ENCODE measurements around the gene CCDC169. TPM values are rescaled to one million over a fixed set of nuclear protein-coding genes. Genes with fewer than 3 reads are reported as not detected.
A peak's percentile ranks its signal among the peaks of the same experiment; 100 is the strongest.
"Not testable (repeated sequence)": the region's sequence is repeated elsewhere in the genome, so short reads cannot be mapped to it uniquely, and the experiment has no call there.

Gene CCDC169
- total RNA-seq, 3 donors from 2014 or later (not counting 1 experiment from before 2014, with no cell fraction given): not detected

DNA sequence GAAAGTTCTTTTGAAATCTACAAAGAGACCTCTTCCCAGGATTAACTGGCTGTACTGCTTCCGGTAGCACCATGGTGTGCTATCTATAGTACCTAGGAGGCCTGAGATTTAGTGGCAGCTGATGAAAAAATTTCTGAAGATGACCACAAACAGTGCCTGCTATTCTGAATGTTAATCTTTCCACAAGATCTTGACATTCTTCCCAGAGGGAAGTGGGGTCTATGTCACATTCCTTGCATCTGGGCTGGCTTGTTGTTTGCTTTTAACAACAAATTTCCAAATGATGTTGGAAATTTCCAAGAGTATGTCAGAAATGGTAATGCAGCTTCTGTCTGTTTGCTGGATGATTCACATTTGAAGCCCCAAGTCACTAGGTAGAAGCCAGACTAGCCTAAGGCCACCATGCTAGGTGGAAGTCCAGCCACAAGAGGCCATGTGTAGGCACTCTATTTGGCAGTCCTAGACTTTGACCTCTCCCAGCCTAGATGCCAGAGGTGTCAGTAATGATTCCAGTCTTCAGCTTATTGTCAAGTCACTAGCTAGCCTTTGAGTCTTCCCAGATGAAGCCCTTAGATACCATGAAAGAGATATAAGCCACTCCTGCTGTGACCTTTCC, 26.4 kb upstream of the CCDC169 start:
- TF ChIP-seq, protein P1, sequence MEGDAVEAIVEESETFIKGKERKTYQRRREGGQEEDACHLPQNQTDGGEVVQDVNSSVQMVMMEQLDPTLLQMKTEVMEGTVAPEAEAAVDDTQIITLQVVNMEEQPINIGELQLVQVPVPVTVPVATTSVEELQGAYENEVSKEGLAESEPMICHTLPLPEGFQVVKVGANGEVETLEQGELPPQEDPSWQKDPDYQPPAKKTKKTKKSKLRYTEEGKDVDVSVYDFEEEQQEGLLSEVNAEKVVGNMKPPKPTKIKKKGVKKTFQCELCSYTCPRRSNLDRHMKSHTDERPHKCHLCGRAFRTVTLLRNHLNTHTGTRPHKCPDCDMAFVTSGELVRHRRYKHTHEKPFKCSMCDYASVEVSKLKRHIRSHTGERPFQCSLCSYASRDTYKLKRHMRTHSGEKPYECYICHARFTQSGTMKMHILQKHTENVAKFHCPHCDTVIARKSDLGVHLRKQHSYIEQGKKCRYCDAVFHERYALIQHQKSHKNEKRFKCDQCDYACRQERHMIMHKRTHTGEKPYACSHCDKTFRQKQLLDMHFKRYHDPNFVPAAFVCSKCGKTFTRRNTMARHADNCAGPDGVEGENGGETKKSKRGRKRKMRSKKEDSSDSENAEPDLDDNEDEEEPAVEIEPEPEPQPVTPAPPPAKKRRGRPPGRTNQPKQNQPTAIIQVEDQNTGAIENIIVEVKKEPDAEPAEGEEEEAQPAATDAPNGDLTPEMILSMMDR (IDR thresholded peaks at IDR 0.05): no peak
- H3K27ac ChIP-seq (ENCODE audit: low read length): no peak overlapping the region
- H3K27ac Mint-ChIP-seq: no peak overlapping the region
- no peaks in the 10 kb centered on the region for H3K9me3 Mint-ChIP-seq
- H3K4me3 ChIP-seq (ENCODE audit: low read length): no peak overlapping the region
- H3K4me1 ChIP-seq (ENCODE audit: control insufficient read depth, insufficient read depth, low read length): no peaks in the 10 kb centered on the region
- H3K27me3 Mint-ChIP-seq (ENCODE audit: low read depth in 2 of 2): no peaks in the 10 kb centered on the region
- H3K4me3 Mint-ChIP-seq: no peak overlapping the region
- intact Hi-C loops (cut with micrococcal nuclease): no loop called here
- H3K27me3 ChIP-seq (ENCODE audit: control insufficient read depth, insufficient read depth, low read length): no peaks in the 10 kb centered on the region
- peaks cover 27% of the 10 kb centered on the region for H3K36me3 Mint-ChIP-seq
- 100% methylated on average over 1 of the region's 1 CpG for WGBS (ENCODE audit: insufficient coverage)
- peaks cover 24% of the 10 kb centered on the region for H3K36me3 ChIP-seq (ENCODE audit: control insufficient read depth, insufficient read depth, low read length)
- no peak for DNase-seq
- H3K9me3 ChIP-seq (ENCODE audit: control insufficient read depth, insufficient read depth, low read length): no peaks in the 10 kb centered on the region
- H3K4me1 Mint-ChIP-seq: peaks cover 36 to 44% of the 10 kb centered on the region in 2 donors
- no peak for ATAC-seq

DNA sequence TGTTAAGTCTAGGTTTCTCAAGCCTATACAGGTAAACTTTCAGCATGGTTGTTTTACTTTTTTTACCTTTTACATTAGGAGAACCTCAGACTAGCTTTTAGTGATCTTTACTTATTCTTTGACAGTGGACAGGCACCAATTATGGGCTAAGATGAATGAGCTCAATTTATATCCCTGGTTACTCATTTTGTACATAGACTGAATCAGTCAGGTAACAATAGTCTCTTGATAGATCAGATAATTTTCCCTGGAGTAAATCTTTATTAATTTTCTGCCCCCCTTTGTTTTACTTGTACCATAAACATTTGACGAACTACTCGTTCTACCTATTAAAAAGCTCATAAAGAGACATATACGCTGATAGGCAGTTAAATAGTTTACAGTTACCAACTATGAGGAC, 25.8 kb upstream of the CCDC169 start:
- no peak overlapping the region for H3K27ac Mint-ChIP-seq
- no peaks in the 10 kb centered on the region for H3K9me3 ChIP-seq (ENCODE audit: control insufficient read depth, insufficient read depth, low read length)
- H3K4me1 ChIP-seq (ENCODE audit: control insufficient read depth, insufficient read depth, low read length): no peaks in the 10 kb centered on the region
- peaks cover 22% of the 10 kb centered on the region for H3K36me3 Mint-ChIP-seq
- H3K27me3 Mint-ChIP-seq (ENCODE audit: low read depth in 2 of 2): no peaks in the 10 kb centered on the region
- intact Hi-C loops (cut with micrococcal nuclease): no loop called here
- H3K27ac ChIP-seq (ENCODE audit: low read length): no peak overlapping the region
- TF ChIP-seq, protein P1 (IDR thresholded peaks at IDR 0.05): no peak
- DNase-seq (no peak), ATAC-seq (no peak)
- H3K9me3 Mint-ChIP-seq: no peaks in the 10 kb centered on the region
- H3K4me3 Mint-ChIP-seq: no peak overlapping the region
- H3K36me3 ChIP-seq (ENCODE audit: control insufficient read depth, insufficient read depth, low read length): peaks cover 21% of the 10 kb centered on the region
- H3K4me3 ChIP-seq (ENCODE audit: low read length): no peak overlapping the region
- WGBS (ENCODE audit: insufficient coverage): no CpG with 5 or more reads among the region's 3 CpGs
- H3K4me1 Mint-ChIP-seq: peaks cover 31 to 44% of the 10 kb centered on the region in 2 donors
- no peaks in the 10 kb centered on the region for H3K27me3 ChIP-seq (ENCODE audit: control insufficient read depth, insufficient read depth, low read length)

DNA sequence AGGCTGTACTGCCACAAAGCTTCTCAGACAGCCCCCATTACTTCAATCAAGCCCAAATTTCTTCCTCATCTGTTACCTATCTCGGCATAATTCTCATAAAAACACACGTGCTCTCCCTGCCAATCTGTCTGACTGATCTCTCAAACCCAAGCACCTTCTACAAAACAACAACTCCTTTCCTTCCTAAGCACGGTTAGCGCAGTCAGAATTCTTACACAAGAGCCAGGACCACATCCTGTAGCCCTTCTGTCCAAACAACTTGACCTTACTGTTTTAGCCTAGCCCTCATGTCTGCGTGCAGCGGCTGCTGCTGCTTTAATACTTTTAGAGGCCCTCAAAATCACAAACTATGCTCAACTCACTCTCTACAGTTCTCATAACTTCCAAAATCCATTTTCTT, 22.2 kb upstream of the CCDC169 start:
- 41% methylated on average over 6 of the region's 6 CpGs for WGBS (ENCODE audit: insufficient coverage)
- H3K4me1 ChIP-seq (ENCODE audit: control insufficient read depth, insufficient read depth, low read length); DNase-seq; H3K27me3 Mint-ChIP-seq (ENCODE audit: low read depth in 2 of 2); H3K27me3 ChIP-seq (ENCODE audit: control insufficient read depth, insufficient read depth, low read length); H3K9me3 ChIP-seq (ENCODE audit: control insufficient read depth, insufficient read depth, low read length); H3K9me3 Mint-ChIP-seq; intact Hi-C loops (cut with micrococcal nuclease); H3K4me3 ChIP-seq (ENCODE audit: low read length); H3K36me3 ChIP-seq (ENCODE audit: control insufficient read depth, insufficient read depth, low read length); ATAC-seq; H3K27ac ChIP-seq (ENCODE audit: low read length): not testable (repeated sequence)
- peak overlapping the region; percentile 51 for H3K4me3 Mint-ChIP-seq
- H3K36me3 Mint-ChIP-seq: peaks cover 20% of the 10 kb centered on the region
- peak overlapping the region; percentile 54 to 75 for H3K27ac Mint-ChIP-seq
- peaks cover 37 to 41% of the 10 kb centered on the region in 2 donors for H3K4me1 Mint-ChIP-seq

DNA sequence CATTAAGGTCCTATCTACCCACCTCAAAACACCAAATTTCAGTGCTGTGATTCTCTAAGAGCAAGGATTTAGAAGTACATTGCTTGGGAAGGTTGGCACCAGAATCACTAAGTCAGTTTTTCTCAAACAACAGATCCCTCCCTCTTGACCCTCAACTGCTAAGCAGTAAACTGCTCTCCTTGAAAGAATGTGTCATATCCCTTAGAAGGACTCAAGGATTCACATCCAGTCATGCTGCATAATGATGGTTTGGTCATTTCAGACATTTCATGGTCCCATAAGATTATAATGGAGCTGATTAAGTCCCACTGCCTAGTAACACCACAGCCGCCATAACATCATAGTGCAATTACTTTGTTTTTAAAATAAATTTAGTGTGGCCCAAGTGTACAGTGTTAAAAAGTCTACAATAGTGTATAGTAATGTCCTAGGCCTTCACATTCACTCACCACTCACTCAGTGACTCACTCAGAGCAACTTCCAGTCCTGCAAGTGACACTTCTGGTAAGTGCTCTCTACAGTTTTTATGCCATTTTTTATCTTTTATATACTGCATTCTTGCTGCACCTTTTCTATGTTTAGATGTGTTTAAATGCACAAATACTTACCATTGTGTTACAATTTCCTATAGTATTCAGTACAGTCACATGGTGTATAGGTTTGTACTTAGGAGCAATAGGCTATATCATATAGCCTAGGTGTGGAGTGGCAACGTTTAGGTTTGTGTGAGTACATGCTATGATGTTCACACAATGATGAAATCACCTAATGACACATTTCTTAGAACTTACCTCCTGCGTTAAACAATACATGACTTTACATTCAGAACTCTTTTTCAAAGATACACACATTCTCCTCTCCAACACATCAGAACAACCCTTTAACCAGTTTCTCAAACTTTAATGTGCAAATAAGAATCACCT, 15.7 kb upstream of the CCDC169 start:
- H3K4me1 ChIP-seq (ENCODE audit: control insufficient read depth, insufficient read depth, low read length): no peaks in the 10 kb centered on the region
- Mint-ChIP-seq H3K4me1 (peaks cover 11 to 26% of the 10 kb centered on the region in 2 donors), H3K36me3 (peaks cover 13% of the 10 kb centered on the region), H3K27ac (no peak overlapping the region), H3K4me3 (no peak overlapping the region), H3K9me3 (no peaks in the 10 kb centered on the region), H3K27me3 (ENCODE audit: low read depth in 2 of 2) (no peaks in the 10 kb centered on the region)
- no peak overlapping the region for H3K4me3 ChIP-seq (ENCODE audit: low read length)
- no peak for ATAC-seq
- WGBS (ENCODE audit: insufficient coverage): 100% methylated on average over 1 of the region's 3 CpGs
- intact Hi-C loops (cut with micrococcal nuclease): no loop called here
- no peaks in the 10 kb centered on the region for H3K9me3 ChIP-seq (ENCODE audit: control insufficient read depth, insufficient read depth, low read length)
- H3K36me3 ChIP-seq (ENCODE audit: control insufficient read depth, insufficient read depth, low read length): peaks cover 18% of the 10 kb centered on the region
- no peak overlapping the region for H3K27ac ChIP-seq (ENCODE audit: low read length)
- TF ChIP-seq, protein P1 (IDR thresholded peaks at IDR 0.05): no peak
- no peaks in the 10 kb centered on the region for H3K27me3 ChIP-seq (ENCODE audit: control insufficient read depth, insufficient read depth, low read length)
- DNase-seq: no peak
